HG02763 (cell line): ENCODE measurements around the gene OR6S1.
A peak's percentile ranks its signal among the peaks of the same experiment; 100 is the strongest.
"Not testable (repeated sequence)": the region's sequence is repeated elsewhere in the genome, so short reads cannot be mapped to it uniquely, and the experiment has no call there.

Source experiments
- ATAC-seq: cut with Tn5 transposase; IDR thresholded peaks from one replicate; pipeline ENCODE4 v1.9.1; 2021; ENCODE audit warnings: mild to moderate bottlenecking, moderate library complexity; ENCODE audit not compliant: unreplicated experiment

The OR6S1 gene

GRCh38 chr14:20612403-20612802 is 29.1 kb downstream of the OR6S1 start:
- ATAC-seq, result no peak

GRCh38 chr14:20611277-20611676 is 30.2 kb downstream of the OR6S1 start:
- no peak for ATAC-seq

- ATAC-seq, result no peak
Observed at GRCh38 chr14:20610002-20610765, 31.3 kb downstream of the OR6S1 start.

- ATAC-seq, result peak; percentile 26
Observed at GRCh38 chr14:20609215-20610001, 32.1 kb downstream of the OR6S1 start.

GRCh38 chr14:20608383-20609110 is 32.9 kb downstream of the OR6S1 start:
- ATAC-seq, result no peak

- no peak for ATAC-seq
Observed at GRCh38 chr14:20607617-20608016, 33.9 kb downstream of the OR6S1 start.

- no peak for ATAC-seq
Observed at GRCh38 chr14:20606902-20607242, 34.6 kb downstream of the OR6S1 start.

- no peak for ATAC-seq
Observed at GRCh38 chr14:20606190-20606901, 35.1 kb downstream of the OR6S1 start.

GRCh38 chr14:20603813-20604690 is 37.4 kb downstream of the OR6S1 start:
- no peak for ATAC-seq

GRCh38 chr14:20602583-20602982 is 38.9 kb downstream of the OR6S1 start:
- ATAC-seq, result no peak

GRCh38 chr14:20601522-20601921 is 40.0 kb downstream of the OR6S1 start:
- ATAC-seq, result no peak

- ATAC-seq, result no peak
Observed at GRCh38 chr14:20597108-20597507, 44.4 kb downstream of the OR6S1 start.

GRCh38 chr14:20595726-20596125 is 45.8 kb downstream of the OR6S1 start:
- ATAC-seq, result not testable (repeated sequence)

- no peak for ATAC-seq
Observed at GRCh38 chr14:20592574-20592973, 48.9 kb downstream of the OR6S1 start.

- ATAC-seq, result no peak
Observed at GRCh38 chr14:20591235-20591634, 50.3 kb downstream of the OR6S1 start, which contains the start of gene RNASE12. Gene RNASE12 (minus strand): TSS chr14:20591376. CDS start chr14:20590723, 653 bp downstream.
